ENCODE data around the gene RBKS. TPM values are rescaled to one million over a fixed set of nuclear protein-coding genes. Genes with fewer than 3 reads are reported as not detected.

The RBKS gene
- total RNA-seq, 1 donor from 2014 or later, result 1.8 TPM

GRCh38 chr2:27776097-27776496, 114.1 kb downstream of the RBKS start:
- Histone ChIP-seq H3K4me3 (ENCODE audit: low read depth, low read length) (no peak overlapping the region), H3K36me3 (ENCODE audit: control insufficient read depth, insufficient read depth, low read length) (no peaks in the 10 kb centered on the region), H3K27me3 (ENCODE audit: control insufficient read depth, insufficient read depth, low read length) (no peaks in the 10 kb centered on the region)
- TF ChIP-seq CTCF (IDR thresholded peaks at IDR 0.05; ENCODE audit: insufficient read depth, low read length, poor library complexity, severe bottlenecking), result no peak
- no peak for DNase-seq (ENCODE audit: low read depth)

GRCh38 chr2:27773959-27774358, 116.2 kb downstream of the RBKS start:
- H3K4me3 ChIP-seq (ENCODE audit: low read depth, low read length), result peak overlapping the region; percentile 80
- H3K36me3 ChIP-seq (ENCODE audit: control insufficient read depth, insufficient read depth, low read length), result no peaks in the 10 kb centered on the region
- DNase-seq (ENCODE audit: low read depth), result no peak
- H3K27me3 ChIP-seq (ENCODE audit: control insufficient read depth, insufficient read depth, low read length), result no peaks in the 10 kb centered on the region
- no peak for TF ChIP-seq CTCF (IDR thresholded peaks at IDR 0.05; ENCODE audit: insufficient read depth, low read length, poor library complexity, severe bottlenecking)

DNA sequence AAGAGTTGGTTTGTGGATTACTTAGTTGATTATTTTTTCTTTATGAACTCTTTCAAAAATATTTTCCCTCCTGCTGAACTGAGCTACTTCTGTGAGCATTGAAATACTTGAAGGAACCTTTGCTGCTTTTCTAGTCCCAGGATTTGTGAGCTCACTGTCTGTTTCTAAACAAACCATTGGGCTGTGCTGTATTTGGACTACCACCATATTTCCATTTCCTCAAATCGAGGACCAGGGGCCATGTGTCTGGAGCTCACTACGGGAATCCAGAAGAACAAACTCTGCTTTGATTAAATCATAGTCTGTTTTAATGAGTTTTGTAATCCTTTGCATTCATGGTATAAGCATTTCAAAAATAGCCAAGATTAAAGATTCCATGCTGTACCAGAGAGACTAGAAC, 117.4 kb downstream of the RBKS start:
- DNase-seq (ENCODE audit: low read depth), result no peak
- H3K4me3 ChIP-seq (ENCODE audit: low read depth, low read length), result peak overlapping the region; percentile 80
- no peaks in the 10 kb centered on the region for H3K36me3 ChIP-seq (ENCODE audit: control insufficient read depth, insufficient read depth, low read length)
- TF ChIP-seq CTCF (IDR thresholded peaks at IDR 0.05; ENCODE audit: insufficient read depth, low read length, poor library complexity, severe bottlenecking), result no peak
- no peaks in the 10 kb centered on the region for H3K27me3 ChIP-seq (ENCODE audit: control insufficient read depth, insufficient read depth, low read length)

- H3K4me3 ChIP-seq (ENCODE audit: low read depth, low read length), result peak within 1 kb of the TSS; percentile 80
- no peaks in the 10 kb centered on the region for H3K36me3 ChIP-seq (ENCODE audit: control insufficient read depth, insufficient read depth, low read length)
- H3K27me3 ChIP-seq (ENCODE audit: control insufficient read depth, insufficient read depth, low read length), result no peaks in the 10 kb centered on the region
- DNase-seq (ENCODE audit: low read depth), result peak; percentile 72
- TF ChIP-seq CTCF (IDR thresholded peaks at IDR 0.05; ENCODE audit: insufficient read depth, low read length, poor library complexity, severe bottlenecking), result no peak
Measured at GRCh38 chr2:27771548-27772335, 118.4 kb downstream of the RBKS start, which contains the start of gene MRPL33. Gene MRPL33 (plus strand): TSS chr2:27771719. CDS start chr2:27771778, 59 bp downstream.

DNA sequence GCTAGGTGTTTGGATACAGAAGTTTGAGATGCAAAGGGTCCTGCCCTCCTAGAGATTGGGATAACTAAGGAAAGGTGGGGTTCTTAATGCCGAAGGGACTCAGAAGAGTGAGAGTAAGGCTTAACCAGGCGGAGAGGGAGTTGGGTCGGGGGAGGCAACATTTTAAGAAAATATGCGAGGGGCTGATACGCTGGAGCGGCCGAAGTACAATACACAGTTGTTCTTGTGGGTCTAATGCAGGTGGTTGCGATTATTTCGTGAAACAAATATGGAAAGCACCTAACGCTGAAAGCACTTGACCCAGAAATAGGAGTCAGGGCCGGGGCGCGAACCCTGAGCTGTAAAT, 119.0 kb downstream of the RBKS start:
- Histone ChIP-seq H3K4me3 (ENCODE audit: low read depth, low read length) (peak overlapping the region; percentile 80), H3K27me3 (ENCODE audit: control insufficient read depth, insufficient read depth, low read length) (no peaks in the 10 kb centered on the region), H3K36me3 (ENCODE audit: control insufficient read depth, insufficient read depth, low read length) (no peaks in the 10 kb centered on the region)
- TF ChIP-seq CTCF (IDR thresholded peaks at IDR 0.05; ENCODE audit: insufficient read depth, low read length, poor library complexity, severe bottlenecking), result no peak
- DNase-seq (ENCODE audit: low read depth), result no peak

GRCh38 chr2:27766287-27766661, 123.9 kb downstream of the RBKS start:
- TF ChIP-seq CTCF (IDR thresholded peaks at IDR 0.05; ENCODE audit: insufficient read depth, low read length, poor library complexity, severe bottlenecking), result no peak
- no peak overlapping the region for H3K4me3 ChIP-seq (ENCODE audit: low read depth, low read length)
- DNase-seq (ENCODE audit: low read depth), result no peak

More at GRCh38 chr2:27766287-27766661, 123.9 kb downstream of the RBKS start:
- H3K27me3 ChIP-seq (ENCODE audit: control insufficient read depth, insufficient read depth, low read length), result no peaks in the 10 kb centered on the region
- no peaks in the 10 kb centered on the region for H3K36me3 ChIP-seq (ENCODE audit: control insufficient read depth, insufficient read depth, low read length)
